SK-N-SH (cell line): ENCODE data around the gene PKNOX2. TPM values are rescaled to one million over a fixed set of nuclear protein-coding genes. Genes with fewer than 3 reads are reported as not detected.

Source experiments
- CTCF ChIA-PET: fragments of 300-600, 350-600 bp; formaldehyde crosslinking; extraction: SDS; loops from one replicate; lab custom pipeline; 2021; lab: Yijun Ruan, JAX
- POLR2A ChIA-PET: fragments of 350-600 bp; sonication (Branson Sonifier 250); formaldehyde crosslinking; extraction: SDS; loops from one replicate; lab custom pipeline; 2020; ENCODE audit warnings: antibody characterized with exemption, inconsistent platforms; lab: Yijun Ruan, JAX
- DNase-seq: peaks from one replicate; pipeline ENCODE4 v3.0.0; 2012
- H2AFZ ChIP-seq: fragments of 200-600 bp; sonication (generic); 2 replicates; pipeline ENCODE4 v1.8.1; 2016; ENCODE audit warnings: antibody characterized with exemption, mild to moderate bottlenecking, low read depth
- H3F3A ChIP-seq: fragments of 200-600 bp; sonication (generic); replicated peaks from 2 replicates; pipeline ENCODE3; 2016; ENCODE audit warnings: antibody characterized with exemption, mild to moderate bottlenecking; ENCODE audit not compliant: insufficient read depth
- H3K27ac ChIP-seq, 2 experiments: fragments of 200-500 bp in 1 of 2; fragments of 200-600 bp in 1 of 2; sonication (Bioruptor generic) in 1 of 2; sonication (generic), shearing (Covaris generic) in 1 of 2; 2 replicates each; pipeline versions ENCODE4 v1.5.1 to v1.6.1; 2014 to 2016; ENCODE audit warnings: low read depth in 2 of 2, inconsistent platforms in 1 of 2, low read length in 1 of 2, mild to moderate bottlenecking in 1 of 2, mixed read lengths in 1 of 2
- H3K27me3 ChIP-seq: fragments of 200-600 bp; sonication (generic), shearing (Covaris generic); 2 replicates; pipeline ENCODE4 v1.6.1; 2016; ENCODE audit warnings: mixed run types; ENCODE audit not compliant: insufficient read depth
- H3K36me3 ChIP-seq, 2 experiments: fragments of 200-500 bp in 1 of 2; fragments of 200-600 bp in 1 of 2; sonication (Bioruptor generic) in 1 of 2; sonication (generic) in 1 of 2; replicated peaks in 1 of 2; 2 replicates each; pipeline versions ENCODE3 to v1.5.1; 2014 to 2016; ENCODE audit warnings: low read length in 1 of 2, mild to moderate bottlenecking in 1 of 2; ENCODE audit not compliant: insufficient read depth in 2 of 2, control insufficient read depth in 1 of 2
- H3K4me1 ChIP-seq, 2 experiments: fragments of 200-500 bp in 1 of 2; fragments of 200-600 bp in 1 of 2; sonication (Bioruptor generic) in 1 of 2; sonication (generic), shearing (Covaris generic) in 1 of 2; 2 replicates each; pipeline versions ENCODE4 v1.5.1 to v1.6.1; 2014 to 2016; ENCODE audit warnings: low read depth in 1 of 2, low read length in 1 of 2, mixed run types in 1 of 2; ENCODE audit not compliant: insufficient read depth in 2 of 2, control insufficient read depth in 1 of 2
- H3K4me2 ChIP-seq: fragments of 200-600 bp; sonication (generic), shearing (Covaris generic); 2 replicates; pipeline ENCODE4 v1.6.1; 2017; ENCODE audit warnings: mixed run types
- H3K4me3 ChIP-seq, 2 experiments: fragments of 200-500 bp in 1 of 2; fragments of 200-600 bp in 1 of 2; sonication (Bioruptor generic) in 1 of 2; sonication (generic), shearing (Covaris generic) in 1 of 2; 2 replicates each; pipeline versions ENCODE4 v1.5.1 to v1.8.1; 2014 to 2016; ENCODE audit warnings: low read depth in 2 of 2, inconsistent platforms in 1 of 2, low read length in 1 of 2, mild to moderate bottlenecking in 1 of 2, mixed read lengths in 1 of 2, moderate library complexity in 1 of 2
- H3K79me2 ChIP-seq: fragments of 200-600 bp; sonication (generic); 2 replicates; pipeline ENCODE4 v1.8.1; 2017; ENCODE audit warnings: mild to moderate bottlenecking; ENCODE audit not compliant: insufficient read depth
- H3K9ac ChIP-seq: fragments of 200-600 bp; sonication (generic); 2 replicates; pipeline ENCODE4 v1.6.1; 2017; ENCODE audit warnings: mixed run types
- H3K9me2 ChIP-seq: fragments of 200-600 bp; sonication (generic); 2 replicates; pipeline ENCODE4 v1.6.1; 2017; ENCODE audit warnings: mixed run types
- H3K9me3 ChIP-seq: fragments of 200-600 bp; sonication (generic); 2 replicates; pipeline ENCODE4 v1.6.1; 2017; ENCODE audit warnings: mixed run types, mild to moderate bottlenecking, moderate library complexity
- H4K20me1 ChIP-seq: fragments of 200-600 bp; sonication (generic); 2 replicates; pipeline ENCODE4 v1.6.1; 2017; ENCODE audit warnings: mild to moderate bottlenecking, mixed run types; ENCODE audit not compliant: insufficient read depth
- ELF1 ChIP-seq: IDR thresholded peaks from 2 replicates; pipeline ENCODE4 v1.4.0; 2012
- FOSL2 ChIP-seq: IDR thresholded peaks from 2 replicates; pipeline ENCODE4 v1.4.0; 2012; ENCODE audit warnings: low read depth, mild to moderate bottlenecking, moderate library complexity, borderline replicate concordance
- FOXJ3 ChIP-seq: sonication (generic); formaldehyde crosslinking; IDR thresholded peaks from 2 replicates; pipeline ENCODE4 v1.5.1; 2020; ENCODE audit warnings: mild to moderate bottlenecking, missing genetic modification reagents
- GABPA ChIP-seq: IDR thresholded peaks from 2 replicates; pipeline ENCODE4 v1.4.0; 2012; ENCODE audit warnings: low read depth, mild to moderate bottlenecking
- IRF3 ChIP-seq: fragments of 150-350 bp; IDR thresholded peaks from 2 replicates; pipeline ENCODE4 v1.6.1; 2016; ENCODE audit warnings: mild to moderate bottlenecking, low read depth, low read length
- MAX ChIP-seq: IDR thresholded peaks from 2 replicates; pipeline ENCODE4 v1.4.0; 2012; ENCODE audit warnings: low read depth
- MEF2A ChIP-seq: IDR thresholded peaks from 2 replicates; pipeline ENCODE4 v1.4.0; 2012; ENCODE audit warnings: low read depth, borderline replicate concordance
- MXI1 ChIP-seq: IDR thresholded peaks from 2 replicates; pipeline ENCODE4 v1.6.1; 2012; ENCODE audit warnings: mild to moderate bottlenecking, low read depth, low read length, improper control_type of control experiment
- NFIC ChIP-seq: IDR thresholded peaks from 2 replicates; pipeline ENCODE4 v1.4.0; 2012; ENCODE audit warnings: borderline replicate concordance
- NRF1 ChIP-seq: IDR thresholded peaks from 2 replicates; pipeline ENCODE4 v1.6.1; 2012; ENCODE audit warnings: low read depth, mild to moderate bottlenecking, low read length
- PBX3 ChIP-seq: IDR thresholded peaks from 2 replicates; pipeline ENCODE4; 2012
- POLR2AphosphoS5 ChIP-seq: IDR thresholded peaks from 2 replicates; pipeline ENCODE4 v1.6.1; 2012; ENCODE audit warnings: low read depth, low read length
- RFX5 ChIP-seq: IDR thresholded peaks from 2 replicates; pipeline ENCODE4 v1.6.1; 2012; ENCODE audit warnings: mild to moderate bottlenecking, improper control_type of control experiment, low read length
- SIN3A ChIP-seq: IDR thresholded peaks from 2 replicates; pipeline ENCODE4 v1.6.1; 2012; ENCODE audit warnings: low read depth, mild to moderate bottlenecking, low read length, moderate library complexity, borderline replicate concordance
- SMC3 ChIP-seq: IDR thresholded peaks from 2 replicates; pipeline ENCODE4 v1.6.1; 2012; ENCODE audit warnings: low read depth, low read length, improper control_type of control experiment
- TCF12 ChIP-seq: IDR thresholded peaks from 2 replicates; pipeline ENCODE4 v1.4.0; 2012
- TEAD4 ChIP-seq: IDR thresholded peaks from 2 replicates; pipeline ENCODE4 v1.4.0; 2012; ENCODE audit warnings: mild to moderate bottlenecking, borderline replicate concordance; ENCODE audit not compliant: insufficient read depth
- USF1 ChIP-seq: IDR thresholded peaks from 2 replicates; pipeline ENCODE4 v1.4.0; 2012; ENCODE audit warnings: low read depth, borderline replicate concordance
- ZBTB33 ChIP-seq: IDR thresholded peaks from 2 replicates; pipeline ENCODE4 v1.4.0; 2012; ENCODE audit warnings: low read depth, borderline replicate concordance
- WGBS: methylation state at CpG from one replicate; pipeline ENCODE4 v1.1.6; 2017; ENCODE audit warnings: low lambda C conversion rate; 5-methylcytosine and 5-hydroxymethylcytosine counted together
- polyA plus RNA-seq, 3 experiments: library from polyadenylated mRNA; depleted of rRNA; stranded (reverse); fragments of >200 nt; gene quantifications; 2 replicates each; pipeline ENCODE4 v1.2.3, GENCODE V29; 2012

The PKNOX2 gene
- polyA plus RNA-seq, 1 of the 3 experiments (the other 2 are of a cell fraction), result 0.02 TPM

GRCh38 chr11:125326126-125326525 lies 161.6 kb downstream of the PKNOX2 start:
- Histone ChIP-seq H3K9me3 (no peaks in the 10 kb centered on the region), H3K4me2 (no peak overlapping the region), H4K20me1 (no peaks in the 10 kb centered on the region), H2AFZ (no peak overlapping the region), H3K4me1 (no peaks in the 10 kb centered on the region), H3K36me3 (no peaks in the 10 kb centered on the region), H3K79me2 (no peaks in the 10 kb centered on the region), H3K27me3 (peaks cover 29% of the 10 kb centered on the region; the same call in 1 of the 2 replicates), H3K9ac (no peak overlapping the region), H3K27ac (no peak overlapping the region), H3F3A (no peaks in the 10 kb centered on the region), H3K9me2 (no peaks in the 10 kb centered on the region), H3K4me3 (no peak overlapping the region)
- ChIA-PET POLR2A (no interaction called here), CTCF (interaction anchor here (1.2 to 13.4 kb wide), 4 partner anchors 20 to 235 kb away, joined by 3 to 129 read pairs (median 6); no protein-coding TSS in a partner anchor)
- DNase-seq, result no peak
- TF ChIP-seq SMC3 (no peak), SIN3A (no peak), FOSL2 (no peak), MXI1 (no peak)
- WGBS, result 28% methylated on average over 4 of the region's 4 CpGs

GRCh38 chr11:125327518-125328224 lies 163.1 kb downstream of the PKNOX2 start:
- no peak overlapping the region for H3K4me3 ChIP-seq
- no peaks in the 10 kb centered on the region for H3K79me2 ChIP-seq
- H3K27ac ChIP-seq, result no peak overlapping the region
- POLR2A ChIA-PET, result no interaction called here
- no peaks in the 10 kb centered on the region for H3K9me3 ChIP-seq
- H3K9ac ChIP-seq, result no peak overlapping the region
- H3F3A ChIP-seq, result no peaks in the 10 kb centered on the region
- H3K36me3 ChIP-seq, result no peaks in the 10 kb centered on the region
- H3K4me2 ChIP-seq, result no peak overlapping the region
- TF ChIP-seq USF1, result no peak
- no peak for TF ChIP-seq IRF3
- TF ChIP-seq NRF1, result no peak
- TF ChIP-seq TEAD4, result no peak
- TF ChIP-seq TCF12, result no peak
- TF ChIP-seq MXI1, result no peak
- no peak for TF ChIP-seq RFX5
- TF ChIP-seq FOXJ3 (CRISPR knock-in tag), result no peak
- TF ChIP-seq PBX3, result no peak
- no peak for TF ChIP-seq SIN3A
- TF ChIP-seq POLR2AphosphoS5, result no peak
- no peak for TF ChIP-seq GABPA
- TF ChIP-seq MEF2A, result no peak
- TF ChIP-seq ZBTB33, result no peak
- no peak for TF ChIP-seq MAX
- no peak for TF ChIP-seq ELF1
- no peak for TF ChIP-seq SMC3
- TF ChIP-seq NFIC, result no peak
- TF ChIP-seq FOSL2, result no peak
- no peaks in the 10 kb centered on the region for H3K4me1 ChIP-seq
- peaks cover 29% of the 10 kb centered on the region; the same call in 1 of the 2 replicates for H3K27me3 ChIP-seq
- 36% methylated on average over 7 of the region's 7 CpGs for WGBS
- CTCF ChIA-PET, result interaction anchor here (13.4 kb wide), 1 partner anchor 19 kb away, joined by 129 read pairs; no protein-coding TSS in a partner anchor
- no peaks in the 10 kb centered on the region for H3K9me2 ChIP-seq
- DNase-seq, result no peak
- H2AFZ ChIP-seq, result no peak overlapping the region
- no peaks in the 10 kb centered on the region for H4K20me1 ChIP-seq
